ENCODE data around the gene PIGBOS1. TPM values are rescaled to one million over a fixed set of nuclear protein-coding genes. Genes with fewer than 3 reads are reported as not detected.
"Not testable (repeated sequence)": the region's sequence is repeated elsewhere in the genome, so short reads cannot be mapped to it uniquely, and the experiment has no call there.

The PIGBOS1 gene
- total RNA-seq, 1 donor from 2014 or later = 12.4 TPM

DNA sequence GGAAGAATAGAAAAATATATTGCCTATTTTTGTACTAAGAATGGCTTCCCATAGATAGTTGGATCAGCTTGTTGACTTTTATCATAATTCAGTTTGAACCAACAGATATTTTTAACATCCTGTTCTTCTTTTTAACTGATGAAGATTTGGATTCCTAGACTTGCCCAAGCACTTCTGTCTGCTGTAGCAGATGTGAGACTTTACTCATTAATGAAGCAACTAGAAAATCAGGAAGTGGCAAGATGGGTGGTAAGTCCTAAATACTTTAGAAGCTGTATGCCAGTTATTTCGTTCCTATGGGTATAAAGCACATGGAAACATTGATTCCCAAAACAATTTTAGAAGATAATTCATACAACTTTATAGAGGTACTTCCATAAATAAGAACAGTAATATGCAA, 8.5 kb upstream of the PIGBOS1 start:
- peaks cover 33% of the 10 kb centered on the region for H3K36me3 ChIP-seq

DNA sequence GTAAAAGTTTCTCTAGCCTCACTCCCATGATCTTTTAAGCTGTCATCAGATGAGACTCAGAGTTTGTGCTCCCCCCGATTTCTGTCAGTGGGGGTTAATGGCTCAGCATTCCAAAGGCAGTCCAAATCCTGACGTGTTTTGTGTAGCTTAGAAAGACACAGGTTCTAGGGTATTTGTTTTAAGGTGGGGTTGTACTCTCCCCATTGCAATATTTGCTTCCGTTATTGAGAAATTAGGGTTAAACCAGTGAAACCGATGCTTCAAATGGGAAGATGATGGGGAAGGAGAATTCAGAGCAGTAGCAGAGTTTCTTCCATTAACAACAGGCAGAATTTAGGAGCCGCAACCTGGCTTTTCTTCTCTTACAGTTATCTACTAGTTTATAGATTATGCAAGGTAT, 3.5 kb upstream of the PIGBOS1 start:
- no peak for DNase-seq
- intact Hi-C loops (cut with DNase I) = no loop called here
- H3K27ac ChIP-seq = no peak overlapping the region
- no peak overlapping the region for H3K4me3 ChIP-seq
- H3K27me3 ChIP-seq = no peaks in the 10 kb centered on the region
- TF ChIP-seq, protein P1, sequence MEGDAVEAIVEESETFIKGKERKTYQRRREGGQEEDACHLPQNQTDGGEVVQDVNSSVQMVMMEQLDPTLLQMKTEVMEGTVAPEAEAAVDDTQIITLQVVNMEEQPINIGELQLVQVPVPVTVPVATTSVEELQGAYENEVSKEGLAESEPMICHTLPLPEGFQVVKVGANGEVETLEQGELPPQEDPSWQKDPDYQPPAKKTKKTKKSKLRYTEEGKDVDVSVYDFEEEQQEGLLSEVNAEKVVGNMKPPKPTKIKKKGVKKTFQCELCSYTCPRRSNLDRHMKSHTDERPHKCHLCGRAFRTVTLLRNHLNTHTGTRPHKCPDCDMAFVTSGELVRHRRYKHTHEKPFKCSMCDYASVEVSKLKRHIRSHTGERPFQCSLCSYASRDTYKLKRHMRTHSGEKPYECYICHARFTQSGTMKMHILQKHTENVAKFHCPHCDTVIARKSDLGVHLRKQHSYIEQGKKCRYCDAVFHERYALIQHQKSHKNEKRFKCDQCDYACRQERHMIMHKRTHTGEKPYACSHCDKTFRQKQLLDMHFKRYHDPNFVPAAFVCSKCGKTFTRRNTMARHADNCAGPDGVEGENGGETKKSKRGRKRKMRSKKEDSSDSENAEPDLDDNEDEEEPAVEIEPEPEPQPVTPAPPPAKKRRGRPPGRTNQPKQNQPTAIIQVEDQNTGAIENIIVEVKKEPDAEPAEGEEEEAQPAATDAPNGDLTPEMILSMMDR (IDR thresholded peaks at IDR 0.05) = no peak
- H3K9me3 ChIP-seq = no peaks in the 10 kb centered on the region
- no peak for ATAC-seq
- H3K4me1 ChIP-seq = peaks cover 24% of the 10 kb centered on the region
- peaks cover 6% of the 10 kb centered on the region for H3K36me3 ChIP-seq

More for the DNA sequence above, 8.5 kb upstream of the PIGBOS1 start:
- intact Hi-C loops (cut with DNase I) = no loop called here
- ATAC-seq (peak; percentile 35), DNase-seq (no peak)
- TF ChIP-seq, protein P1 (IDR thresholded peaks at IDR 0.05) = no peak
- Histone ChIP-seq H3K27ac (no peak overlapping the region), H3K27me3 (no peaks in the 10 kb centered on the region), H3K9me3 (no peaks in the 10 kb centered on the region), H3K4me1 (no peaks in the 10 kb centered on the region), H3K4me3 (no peak overlapping the region)

DNA sequence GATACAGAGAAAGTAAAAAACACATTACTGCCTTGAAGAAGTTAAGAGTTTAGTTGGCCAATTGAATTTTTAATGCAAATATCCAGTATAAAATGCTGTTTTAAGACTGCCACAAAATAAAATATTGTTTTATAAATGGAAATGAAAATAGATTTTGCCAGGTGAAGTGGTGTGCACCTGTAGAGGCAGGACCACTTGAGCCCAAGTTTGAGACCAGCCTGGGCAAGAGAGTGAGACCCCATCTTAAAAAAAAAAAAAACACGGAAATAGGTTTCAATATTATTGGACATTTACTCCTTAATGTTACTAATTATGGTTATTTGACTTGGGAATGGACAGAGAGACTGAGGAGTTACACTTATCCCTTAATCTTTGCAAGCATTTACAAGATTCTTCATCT, 2.0 kb upstream of the PIGBOS1 start:
- Histone ChIP-seq H3K9me3 (no peaks in the 10 kb centered on the region), H3K36me3 (peaks cover 6% of the 10 kb centered on the region), H3K27me3 (no peaks in the 10 kb centered on the region), H3K4me1 (peaks cover 30% of the 10 kb centered on the region), H3K27ac (no peak overlapping the region), H3K4me3 (no peak overlapping the region)
- intact Hi-C loops (cut with DNase I) = no loop called here
- ATAC-seq (no peak), DNase-seq (no peak)
- TF ChIP-seq, protein P1 (IDR thresholded peaks at IDR 0.05) = no peak

DNA sequence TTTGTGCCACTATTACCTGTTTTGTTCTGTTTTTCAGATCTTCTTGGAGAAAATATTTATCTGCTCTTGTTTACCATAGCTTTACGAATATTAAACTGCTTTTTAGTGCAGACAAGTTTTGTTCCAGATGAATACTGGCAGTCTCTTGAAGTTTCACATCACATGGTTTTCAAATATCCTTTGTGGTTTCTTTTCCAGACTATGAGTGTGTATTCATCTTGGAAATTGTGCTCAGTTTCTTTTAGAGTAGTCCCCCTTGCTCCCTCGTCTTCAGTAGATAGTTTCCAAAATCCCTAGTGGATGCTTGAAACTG, 1.3 kb upstream of the PIGBOS1 start:
- peak overlapping the region; percentile 76 for H3K4me3 ChIP-seq
- TF ChIP-seq, protein P1 (IDR thresholded peaks at IDR 0.05) = no peak
- H3K36me3 ChIP-seq = peaks cover 6% of the 10 kb centered on the region
- intact Hi-C loops (cut with DNase I) = no loop called here
- no peak for ATAC-seq
- DNase-seq = no peak
- H3K9me3 ChIP-seq = no peaks in the 10 kb centered on the region
- H3K27ac ChIP-seq = no peak overlapping the region
- H3K4me1 ChIP-seq = peaks cover 30% of the 10 kb centered on the region
- H3K27me3 ChIP-seq = no peaks in the 10 kb centered on the region

GRCh38 chr15:55319537-55320237, 764 bp upstream of the PIGBOS1 start:
- Histone ChIP-seq H3K27me3 (no peaks in the 10 kb centered on the region), H3K36me3 (peaks cover 5% of the 10 kb centered on the region), H3K27ac (peak overlapping the region; percentile 95), H3K9me3 (no peaks in the 10 kb centered on the region), H3K4me1 (peaks cover 30% of the 10 kb centered on the region), H3K4me3 (peak overlapping the region; percentile 76)
- TF ChIP-seq, protein P1 (IDR thresholded peaks at IDR 0.05) = no peak
- DNase-seq (no peak), ATAC-seq (peak; percentile 22)
- intact Hi-C loops (cut with DNase I) = no loop called here

DNA sequence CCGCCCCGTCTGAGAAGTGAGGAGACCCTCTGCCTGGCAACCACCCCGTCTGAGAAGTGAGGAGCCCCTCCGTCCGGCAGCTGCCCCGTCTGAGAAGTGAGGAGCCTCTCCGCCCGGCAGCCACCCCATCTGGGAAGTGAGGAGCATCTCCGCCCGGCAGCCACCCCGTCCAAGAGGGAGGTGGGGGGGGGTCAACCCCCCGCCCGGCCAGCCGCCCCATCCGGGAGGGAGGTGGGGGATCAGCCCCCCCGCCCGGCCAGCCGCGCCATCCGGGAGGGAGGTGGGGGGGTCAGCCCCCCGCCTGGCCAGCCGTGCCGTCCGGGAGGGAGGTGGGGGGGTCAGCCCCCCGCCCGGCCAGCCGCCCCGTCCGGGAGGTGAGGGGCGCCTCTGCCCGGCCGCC, 16.1 kb downstream of the PIGBOS1 start:
- H3K9me3 ChIP-seq; H3K4me3 ChIP-seq; H3K27ac ChIP-seq; ATAC-seq; H3K36me3 ChIP-seq; DNase-seq; intact Hi-C loops (cut with DNase I); H3K4me1 ChIP-seq; H3K27me3 ChIP-seq: not testable (repeated sequence)

Data from upper lobe of right lung (tissue), 1 donor.